KMS-11 (cell line): ENCODE measurements around the gene AUTS2.

ENCODE experiments used
- H2AFZ ChIP-seq: fragments of 200-600 bp; sonication (generic); 2 replicates; pipeline ENCODE4 v1.6.1; 2016; ENCODE audit warnings: antibody characterized with exemption, mixed run types, low read depth
- H3K27ac ChIP-seq: fragments of 200-600 bp; sonication (generic); 2 replicates; pipeline ENCODE4 v1.6.1; 2016; ENCODE audit warnings: mild to moderate bottlenecking, mixed run types
- H3K27me3 ChIP-seq: fragments of 200-600 bp; sonication (generic); 2 replicates; pipeline ENCODE4 v1.6.1; 2017; ENCODE audit warnings: mild to moderate bottlenecking, low read depth, mixed run types, moderate library complexity; ENCODE audit not compliant: insufficient read depth
- H3K36me3 ChIP-seq: fragments of 200-600 bp; sonication (generic); 2 replicates; pipeline ENCODE4 v1.6.1; 2017; ENCODE audit warnings: mild to moderate bottlenecking, mixed run types; ENCODE audit not compliant: insufficient read depth
- H3K4me1 ChIP-seq: fragments of 200-600 bp; sonication (generic); 2 replicates; pipeline ENCODE4 v1.6.1; 2016; ENCODE audit warnings: mild to moderate bottlenecking, low read depth, mixed run types; ENCODE audit not compliant: poor library complexity, severe bottlenecking
- H3K4me2 ChIP-seq: fragments of 200-600 bp; sonication (generic); 2 replicates; pipeline ENCODE4 v1.7.0; 2016; ENCODE audit warnings: mild to moderate bottlenecking, mixed run types
- H3K4me3 ChIP-seq: fragments of 200-600 bp; sonication (generic); IDR thresholded peaks from 2 replicates; pipeline ENCODE4 v1.6.1; 2017; ENCODE audit warnings: low read depth, low read length, mixed read lengths; ENCODE audit not compliant: insufficient read depth
- H3K79me2 ChIP-seq: fragments of 200-600 bp; sonication (generic); 2 replicates; pipeline ENCODE4 v1.6.1; 2016; ENCODE audit warnings: low read depth, mixed run types; ENCODE audit not compliant: insufficient read depth
- H3K9ac ChIP-seq: fragments of 200-600 bp; sonication (generic); 2 replicates; pipeline ENCODE4 v1.6.1; 2016; ENCODE audit warnings: mild to moderate bottlenecking, mixed run types
- H4K20me1 ChIP-seq: fragments of 200-600 bp; sonication (generic); 2 replicates; pipeline ENCODE4 v1.6.1; 2016; ENCODE audit warnings: mild to moderate bottlenecking, mixed run types; ENCODE audit not compliant: insufficient read depth
- TF ChIP-seq, protein P1 (sequence below): fragments of 200-600 bp; sonication (generic); conservative IDR thresholded peaks from 2 replicates; pipeline ENCODE4 v1.6.1; 2017; ENCODE audit warnings: low read depth, mild to moderate bottlenecking, antibody characterized with exemption, low read length, moderate library complexity, mixed read lengths

The AUTS2 gene

DNA sequence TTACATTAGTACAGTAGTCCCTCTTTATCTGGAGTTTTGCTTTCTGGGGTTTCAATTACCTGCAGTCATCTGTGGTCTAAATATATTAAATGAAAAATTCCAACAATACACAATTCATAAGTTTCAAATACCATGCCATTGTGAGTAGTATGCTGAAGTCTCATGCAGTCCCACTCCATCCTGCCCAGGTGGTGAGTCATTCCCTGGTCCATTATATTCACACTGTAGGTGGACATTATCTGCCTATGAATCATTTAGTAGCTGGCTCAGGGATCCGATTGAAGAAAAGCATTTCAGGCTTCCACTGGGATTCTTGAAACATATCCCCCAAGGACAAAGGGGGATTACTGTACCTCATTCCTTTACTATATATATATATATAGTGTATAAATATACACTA, 1235.5 kb downstream of the AUTS2 start:
- Histone ChIP-seq H3K4me1 (peaks cover 7% of the 10 kb centered on the region), H3K36me3 (no peaks in the 10 kb centered on the region), H3K27ac (no peak overlapping the region), H3K79me2 (no peaks in the 10 kb centered on the region), H4K20me1 (no peaks in the 10 kb centered on the region), H3K27me3 (no peaks in the 10 kb centered on the region), H3K4me3 (no peak overlapping the region), H3K9ac (no peak overlapping the region), H2AFZ (no peak overlapping the region), H3K4me2 (no peak overlapping the region)
- TF ChIP-seq, protein P1, sequence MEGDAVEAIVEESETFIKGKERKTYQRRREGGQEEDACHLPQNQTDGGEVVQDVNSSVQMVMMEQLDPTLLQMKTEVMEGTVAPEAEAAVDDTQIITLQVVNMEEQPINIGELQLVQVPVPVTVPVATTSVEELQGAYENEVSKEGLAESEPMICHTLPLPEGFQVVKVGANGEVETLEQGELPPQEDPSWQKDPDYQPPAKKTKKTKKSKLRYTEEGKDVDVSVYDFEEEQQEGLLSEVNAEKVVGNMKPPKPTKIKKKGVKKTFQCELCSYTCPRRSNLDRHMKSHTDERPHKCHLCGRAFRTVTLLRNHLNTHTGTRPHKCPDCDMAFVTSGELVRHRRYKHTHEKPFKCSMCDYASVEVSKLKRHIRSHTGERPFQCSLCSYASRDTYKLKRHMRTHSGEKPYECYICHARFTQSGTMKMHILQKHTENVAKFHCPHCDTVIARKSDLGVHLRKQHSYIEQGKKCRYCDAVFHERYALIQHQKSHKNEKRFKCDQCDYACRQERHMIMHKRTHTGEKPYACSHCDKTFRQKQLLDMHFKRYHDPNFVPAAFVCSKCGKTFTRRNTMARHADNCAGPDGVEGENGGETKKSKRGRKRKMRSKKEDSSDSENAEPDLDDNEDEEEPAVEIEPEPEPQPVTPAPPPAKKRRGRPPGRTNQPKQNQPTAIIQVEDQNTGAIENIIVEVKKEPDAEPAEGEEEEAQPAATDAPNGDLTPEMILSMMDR: no peak

DNA sequence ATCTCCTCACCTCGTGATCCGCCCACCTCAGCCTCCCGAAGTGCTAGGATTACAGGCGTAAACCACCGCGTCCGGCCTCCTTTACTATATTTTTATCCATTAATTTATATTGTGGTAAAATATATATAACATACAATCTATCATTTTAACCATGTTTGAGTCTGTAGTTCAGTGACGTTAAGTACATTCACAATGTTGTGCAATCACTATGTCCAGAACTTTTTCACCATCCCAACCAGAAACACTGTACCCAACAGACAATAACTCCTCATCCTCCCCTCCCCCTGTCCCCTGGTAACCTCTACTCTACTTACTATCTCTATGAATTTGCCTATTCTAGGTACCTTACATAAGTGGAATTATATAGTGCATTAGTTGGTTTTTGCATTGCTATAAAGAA, 1236.1 kb downstream of the AUTS2 start:
- Histone ChIP-seq H3K79me2 (no peaks in the 10 kb centered on the region), H3K36me3 (no peaks in the 10 kb centered on the region), H4K20me1 (no peaks in the 10 kb centered on the region), H3K27ac (no peak overlapping the region), H3K4me2 (no peak overlapping the region), H3K9ac (no peak overlapping the region), H2AFZ (no peak overlapping the region), H3K4me3 (no peak overlapping the region), H3K4me1 (no peaks in the 10 kb centered on the region), H3K27me3 (no peaks in the 10 kb centered on the region)
- TF ChIP-seq, protein P1: no peak

DNA sequence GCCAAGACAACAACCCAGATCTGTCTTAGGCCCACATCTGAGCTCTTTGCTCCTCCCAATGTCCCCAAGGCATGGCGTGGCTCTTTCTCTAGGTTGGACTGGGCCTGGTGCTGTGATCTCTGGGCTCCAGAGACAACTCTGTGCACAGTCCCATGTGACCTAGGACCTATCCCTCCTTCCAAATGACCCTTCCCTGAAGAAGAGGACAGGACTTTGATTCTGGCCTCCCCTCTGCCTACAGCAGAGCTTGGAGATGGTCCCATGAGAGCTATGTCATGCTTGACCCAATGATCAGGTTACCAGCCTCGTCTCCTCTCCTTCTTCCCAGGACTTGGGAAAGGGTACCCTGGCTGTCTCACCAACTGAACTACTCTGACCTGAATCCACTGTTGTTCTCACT, 1237.4 kb downstream of the AUTS2 start:
- no peak overlapping the region for H3K4me3 ChIP-seq
- no peak overlapping the region for H3K4me2 ChIP-seq
- no peaks in the 10 kb centered on the region for H3K79me2 ChIP-seq
- no peaks in the 10 kb centered on the region for H4K20me1 ChIP-seq
- H3K36me3 ChIP-seq: no peaks in the 10 kb centered on the region
- no peaks in the 10 kb centered on the region for H3K4me1 ChIP-seq
- H3K9ac ChIP-seq: no peak overlapping the region
- H3K27ac ChIP-seq: no peak overlapping the region
- H3K27me3 ChIP-seq: no peaks in the 10 kb centered on the region
- H2AFZ ChIP-seq: no peak overlapping the region
- TF ChIP-seq, protein P1: no peak

DNA sequence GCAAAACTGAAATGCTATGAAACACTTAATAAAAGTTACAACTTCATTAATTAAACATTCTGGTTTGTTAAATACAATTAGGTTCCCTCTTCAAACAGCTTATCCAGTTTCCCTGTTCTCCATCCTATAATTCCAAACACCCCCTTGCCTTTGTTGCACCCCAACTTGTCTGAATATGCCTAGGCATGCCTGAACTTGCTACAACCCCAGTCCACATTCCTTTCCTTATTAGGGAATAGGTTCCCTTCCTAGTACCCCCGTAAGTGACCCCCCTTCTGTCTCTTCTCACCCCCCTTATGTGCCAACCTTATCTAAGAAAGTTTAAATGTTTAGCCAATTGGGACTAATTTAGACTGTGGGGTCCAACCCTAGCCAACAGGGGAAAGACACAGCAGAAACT, 1238.0 kb downstream of the AUTS2 start:
- TF ChIP-seq, protein P1: no peak
- no peaks in the 10 kb centered on the region for H3K4me1 ChIP-seq
- H4K20me1 ChIP-seq: no peaks in the 10 kb centered on the region
- H3K4me2 ChIP-seq: no peak overlapping the region
- H3K9ac ChIP-seq: no peak overlapping the region
- H2AFZ ChIP-seq: no peak overlapping the region
- H3K79me2 ChIP-seq: no peaks in the 10 kb centered on the region
- H3K27me3 ChIP-seq: no peaks in the 10 kb centered on the region
- no peak overlapping the region for H3K4me3 ChIP-seq
- H3K36me3 ChIP-seq: no peaks in the 10 kb centered on the region
- H3K27ac ChIP-seq: no peak overlapping the region

DNA sequence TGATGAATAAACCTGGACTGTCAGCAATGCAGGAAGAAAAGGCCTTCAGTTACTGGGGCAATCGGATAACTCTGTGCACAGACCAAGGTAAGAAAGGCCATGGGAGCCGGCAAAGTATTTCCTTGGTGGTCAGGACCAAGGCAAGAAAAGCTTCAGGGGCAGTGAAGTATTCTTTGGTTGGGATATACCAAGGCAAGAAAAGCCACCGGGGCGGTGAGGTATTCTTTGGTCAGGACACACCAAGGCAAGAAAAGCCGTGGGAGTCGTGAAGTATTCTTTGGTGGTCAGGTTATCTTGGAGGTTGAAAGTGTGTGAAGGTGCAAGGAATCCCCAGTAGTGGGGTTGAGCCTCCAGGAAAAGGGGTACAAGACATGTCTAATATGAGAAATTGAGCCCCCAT, 1238.7 kb downstream of the AUTS2 start:
- Histone ChIP-seq H3K36me3 (no peaks in the 10 kb centered on the region), H3K4me2 (no peak overlapping the region), H2AFZ (no peak overlapping the region), H3K79me2 (no peaks in the 10 kb centered on the region), H3K4me3 (no peak overlapping the region), H3K9ac (no peak overlapping the region), H3K27ac (no peak overlapping the region), H3K4me1 (no peaks in the 10 kb centered on the region), H3K27me3 (no peaks in the 10 kb centered on the region), H4K20me1 (no peaks in the 10 kb centered on the region)
- TF ChIP-seq, protein P1: no peak
